Mammary epithelial cell (primary cell): Measurements from ENCODE around the gene MTFMT.

ENCODE experiments used
- EZH2 ChIP-seq: IDR thresholded peaks from 2 replicates; pipeline ENCODE4 v1.6.1; 2012; ENCODE audit warnings: low read length, inconsistent platforms, borderline replicate concordance
- TF ChIP-seq, protein P1 (sequence below), 2 donors: IDR thresholded peaks in 1 of 2; conservative IDR thresholded peaks in 1 of 2; 2 replicates each; pipeline ENCODE4 v1.5.1; 2011 to 2012; ENCODE audit warnings: inconsistent platforms in 2 of 2, low read length in 2 of 2, mild to moderate bottlenecking in 2 of 2, control low read depth in 1 of 2, low read depth in 1 of 2; ENCODE audit not compliant: insufficient read depth in 1 of 2; ENCODE audit errors: extremely low read depth in 1 of 2

DNA sequence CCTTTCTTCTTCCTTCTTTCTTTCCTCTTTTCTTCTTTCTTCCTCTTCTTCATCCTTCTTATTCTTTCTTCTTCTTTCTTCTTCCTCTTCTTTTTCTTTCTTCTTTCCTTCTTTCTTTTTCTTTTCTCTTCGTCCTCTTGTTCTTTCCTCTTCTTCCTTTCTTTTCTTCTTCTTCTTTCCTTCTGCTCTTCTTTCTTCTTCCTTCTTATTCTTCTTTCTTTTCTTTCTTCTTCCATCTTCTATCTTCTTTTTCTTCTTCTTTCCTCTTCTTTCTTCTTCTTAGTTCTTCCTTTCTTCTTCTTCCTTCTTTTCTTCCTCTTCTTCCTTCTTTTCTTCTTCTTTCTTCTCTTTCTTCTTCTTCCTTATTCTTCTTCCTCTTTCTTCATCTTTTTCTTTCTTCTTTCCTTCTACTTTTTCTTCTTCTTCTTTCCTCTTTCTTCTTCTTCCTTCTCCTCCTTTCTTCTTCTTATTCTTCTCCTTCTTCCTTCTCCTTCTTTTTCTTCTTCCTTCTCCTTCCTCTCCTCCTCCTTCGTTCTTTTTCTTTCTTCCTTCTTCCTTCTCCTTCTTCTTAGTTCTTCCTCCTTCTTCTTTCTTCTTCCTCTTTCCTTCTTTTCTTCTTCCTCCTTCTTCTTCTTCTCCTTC lies 77.5 kb downstream of the MTFMT start:
- TF ChIP-seq, protein P1, sequence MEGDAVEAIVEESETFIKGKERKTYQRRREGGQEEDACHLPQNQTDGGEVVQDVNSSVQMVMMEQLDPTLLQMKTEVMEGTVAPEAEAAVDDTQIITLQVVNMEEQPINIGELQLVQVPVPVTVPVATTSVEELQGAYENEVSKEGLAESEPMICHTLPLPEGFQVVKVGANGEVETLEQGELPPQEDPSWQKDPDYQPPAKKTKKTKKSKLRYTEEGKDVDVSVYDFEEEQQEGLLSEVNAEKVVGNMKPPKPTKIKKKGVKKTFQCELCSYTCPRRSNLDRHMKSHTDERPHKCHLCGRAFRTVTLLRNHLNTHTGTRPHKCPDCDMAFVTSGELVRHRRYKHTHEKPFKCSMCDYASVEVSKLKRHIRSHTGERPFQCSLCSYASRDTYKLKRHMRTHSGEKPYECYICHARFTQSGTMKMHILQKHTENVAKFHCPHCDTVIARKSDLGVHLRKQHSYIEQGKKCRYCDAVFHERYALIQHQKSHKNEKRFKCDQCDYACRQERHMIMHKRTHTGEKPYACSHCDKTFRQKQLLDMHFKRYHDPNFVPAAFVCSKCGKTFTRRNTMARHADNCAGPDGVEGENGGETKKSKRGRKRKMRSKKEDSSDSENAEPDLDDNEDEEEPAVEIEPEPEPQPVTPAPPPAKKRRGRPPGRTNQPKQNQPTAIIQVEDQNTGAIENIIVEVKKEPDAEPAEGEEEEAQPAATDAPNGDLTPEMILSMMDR (conservative IDR thresholded peaks at IDR 0.05 in 1 of 2, IDR thresholded peaks at IDR 0.05 in 1 of 2; ENCODE audit: extremely low read depth in 1 of 2, insufficient read depth in 1 of 2, low read depth in 1 of 2, low read length in 2 of 2): no peak
- TF ChIP-seq EZH2: no peak
